GM12878 (cell line): ENCODE measurements around the gene CDH5.

Experiments used
- CBFB ChIP-seq: IDR thresholded peaks from 2 replicates; pipeline ENCODE4 v1.6.1; 2016; ENCODE audit warnings: antibody characterized with exemption, low read depth
- CEBPB ChIP-seq, 2 experiments: fragments of 150-350 bp in 1 of 2; IDR thresholded peaks; 2 replicates each; pipeline ENCODE4 v1.6.1; 2012 to 2014; ENCODE audit warnings: low read depth in 2 of 2, low read length in 2 of 2, borderline replicate concordance in 1 of 2, inconsistent platforms in 1 of 2
- CREB1 ChIP-seq: IDR thresholded peaks from 2 replicates; pipeline ENCODE4 v1.6.1; 2012; ENCODE audit warnings: low read depth, mild to moderate bottlenecking, inconsistent platforms
- ETV6 ChIP-seq, 2 experiments: fragments of 450-650 bp in 1 of 2; IDR thresholded peaks in 1 of 2; conservative IDR thresholded peaks in 1 of 2; 2 replicates each; pipeline ENCODE4 v1.6.1; 2014; ENCODE audit warnings: antibody characterized with exemption in 1 of 2, borderline replicate concordance in 1 of 2, low read depth in 1 of 2, mild to moderate bottlenecking in 1 of 2, moderate library complexity in 1 of 2
- EZH2 ChIP-seq: IDR thresholded peaks from 2 replicates; pipeline ENCODE4 v1.6.1; 2012; ENCODE audit warnings: low read depth, mild to moderate bottlenecking, control low read depth, inconsistent platforms, low read length, borderline replicate concordance; ENCODE audit not compliant: control insufficient read depth
- HCFC1 ChIP-seq: fragments of 150-350 bp; IDR thresholded peaks from 2 replicates; pipeline ENCODE4 v1.6.1; 2014; ENCODE audit warnings: low read length
- IKZF1 ChIP-seq: fragments of 450-650 bp; conservative IDR thresholded peaks from 2 replicates; pipeline ENCODE4 v1.6.1; 2017; ENCODE audit warnings: antibody characterized with exemption, mild to moderate bottlenecking
- IKZF2 ChIP-seq, 2 experiments: fragments of 450-650 bp; IDR thresholded peaks; 2 replicates each; pipeline ENCODE4 v1.6.1; 2017; ENCODE audit warnings: mild to moderate bottlenecking in 2 of 2, moderate library complexity in 2 of 2
- SP1 ChIP-seq: IDR thresholded peaks from one replicate; pipeline ENCODE4 v1.6.1; 2011; ENCODE audit warnings: low read depth, low read length
- TCF7 ChIP-seq: IDR thresholded peaks from 2 replicates; pipeline ENCODE4 v1.6.1; 2014; ENCODE audit warnings: antibody characterized with exemption, borderline replicate concordance
- TF ChIP-seq, protein P1 (sequence below), 3 experiments: IDR thresholded peaks in 2 of 3; conservative IDR thresholded peaks in 1 of 3; 2 replicates each; pipeline ENCODE4 v1.5.1; 2011; ENCODE audit warnings: low read depth in 3 of 3, low read length in 3 of 3, mild to moderate bottlenecking in 3 of 3, control low read depth in 2 of 3, moderate library complexity in 2 of 3, inconsistent platforms in 1 of 3, mixed read lengths in 1 of 3; ENCODE audit not compliant: control insufficient read depth in 2 of 3, insufficient read depth in 1 of 3; ENCODE audit errors: extremely low read depth in 1 of 3
- TF ChIP-seq, protein P2 (sequence below): IDR thresholded peaks from 2 replicates; pipeline ENCODE4 v1.6.1; 2012; ENCODE audit warnings: low read depth, low read length, improper control_type of control experiment
- TF ChIP-seq, protein P3 (sequence below): fragments of 450-650 bp; formaldehyde crosslinking; IDR thresholded peaks from 2 replicates; pipeline ENCODE4 v1.4.0; 2020; ENCODE audit warnings: mild to moderate bottlenecking, moderate library complexity
- TF ChIP-seq, protein P4 (sequence below): fragments of 150-350 bp; IDR thresholded peaks from 2 replicates; pipeline ENCODE4 v1.6.1; 2016; ENCODE audit warnings: low read depth, low read length

DNA sequence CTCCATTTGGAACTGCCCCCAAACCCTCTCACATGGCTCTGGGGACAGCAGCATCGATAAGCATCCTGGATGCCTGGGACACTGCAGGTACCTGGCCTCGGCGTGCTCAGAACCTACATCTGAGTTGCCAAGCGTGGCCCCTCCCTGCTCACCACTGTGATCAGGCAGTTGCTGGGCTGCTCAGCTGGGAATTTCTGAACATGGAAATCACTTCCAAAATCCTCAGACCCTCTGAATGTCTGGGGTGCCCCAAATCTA, 6.3 kb downstream of the CDH5 start:
- no peak for TF ChIP-seq HCFC1
- TF ChIP-seq IKZF1 = no peak
- TF ChIP-seq CREB1 = no peak
- TF ChIP-seq, protein P1, sequence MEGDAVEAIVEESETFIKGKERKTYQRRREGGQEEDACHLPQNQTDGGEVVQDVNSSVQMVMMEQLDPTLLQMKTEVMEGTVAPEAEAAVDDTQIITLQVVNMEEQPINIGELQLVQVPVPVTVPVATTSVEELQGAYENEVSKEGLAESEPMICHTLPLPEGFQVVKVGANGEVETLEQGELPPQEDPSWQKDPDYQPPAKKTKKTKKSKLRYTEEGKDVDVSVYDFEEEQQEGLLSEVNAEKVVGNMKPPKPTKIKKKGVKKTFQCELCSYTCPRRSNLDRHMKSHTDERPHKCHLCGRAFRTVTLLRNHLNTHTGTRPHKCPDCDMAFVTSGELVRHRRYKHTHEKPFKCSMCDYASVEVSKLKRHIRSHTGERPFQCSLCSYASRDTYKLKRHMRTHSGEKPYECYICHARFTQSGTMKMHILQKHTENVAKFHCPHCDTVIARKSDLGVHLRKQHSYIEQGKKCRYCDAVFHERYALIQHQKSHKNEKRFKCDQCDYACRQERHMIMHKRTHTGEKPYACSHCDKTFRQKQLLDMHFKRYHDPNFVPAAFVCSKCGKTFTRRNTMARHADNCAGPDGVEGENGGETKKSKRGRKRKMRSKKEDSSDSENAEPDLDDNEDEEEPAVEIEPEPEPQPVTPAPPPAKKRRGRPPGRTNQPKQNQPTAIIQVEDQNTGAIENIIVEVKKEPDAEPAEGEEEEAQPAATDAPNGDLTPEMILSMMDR (IDR thresholded peaks at IDR 0.05 in 2 of 3, conservative IDR thresholded peaks at IDR 0.05 in 1 of 3; ENCODE audit: control insufficient read depth in 2 of 3, extremely low read depth in 1 of 3, insufficient read depth in 1 of 3, low read depth in 3 of 3, low read length in 3 of 3) = no peak
- TF ChIP-seq ETV6 (conservative IDR thresholded peaks at IDR 0.05 in 1 of 2, IDR thresholded peaks at IDR 0.05 in 1 of 2; ENCODE audit: borderline replicate concordance in 1 of 2, low read depth in 1 of 2) = no peak
- TF ChIP-seq, protein P2, sequence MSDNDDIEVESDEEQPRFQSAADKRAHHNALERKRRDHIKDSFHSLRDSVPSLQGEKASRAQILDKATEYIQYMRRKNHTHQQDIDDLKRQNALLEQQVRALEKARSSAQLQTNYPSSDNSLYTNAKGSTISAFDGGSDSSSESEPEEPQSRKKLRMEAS = no peak
- TF ChIP-seq CEBPB (IDR thresholded peaks at IDR 0.05; ENCODE audit: borderline replicate concordance in 1 of 2, low read depth in 2 of 2, low read length in 2 of 2) = no peak
- no peak for TF ChIP-seq EZH2
- TF ChIP-seq IKZF2 (IDR thresholded peaks at IDR 0.05) = no peak
- TF ChIP-seq, protein P3, sequence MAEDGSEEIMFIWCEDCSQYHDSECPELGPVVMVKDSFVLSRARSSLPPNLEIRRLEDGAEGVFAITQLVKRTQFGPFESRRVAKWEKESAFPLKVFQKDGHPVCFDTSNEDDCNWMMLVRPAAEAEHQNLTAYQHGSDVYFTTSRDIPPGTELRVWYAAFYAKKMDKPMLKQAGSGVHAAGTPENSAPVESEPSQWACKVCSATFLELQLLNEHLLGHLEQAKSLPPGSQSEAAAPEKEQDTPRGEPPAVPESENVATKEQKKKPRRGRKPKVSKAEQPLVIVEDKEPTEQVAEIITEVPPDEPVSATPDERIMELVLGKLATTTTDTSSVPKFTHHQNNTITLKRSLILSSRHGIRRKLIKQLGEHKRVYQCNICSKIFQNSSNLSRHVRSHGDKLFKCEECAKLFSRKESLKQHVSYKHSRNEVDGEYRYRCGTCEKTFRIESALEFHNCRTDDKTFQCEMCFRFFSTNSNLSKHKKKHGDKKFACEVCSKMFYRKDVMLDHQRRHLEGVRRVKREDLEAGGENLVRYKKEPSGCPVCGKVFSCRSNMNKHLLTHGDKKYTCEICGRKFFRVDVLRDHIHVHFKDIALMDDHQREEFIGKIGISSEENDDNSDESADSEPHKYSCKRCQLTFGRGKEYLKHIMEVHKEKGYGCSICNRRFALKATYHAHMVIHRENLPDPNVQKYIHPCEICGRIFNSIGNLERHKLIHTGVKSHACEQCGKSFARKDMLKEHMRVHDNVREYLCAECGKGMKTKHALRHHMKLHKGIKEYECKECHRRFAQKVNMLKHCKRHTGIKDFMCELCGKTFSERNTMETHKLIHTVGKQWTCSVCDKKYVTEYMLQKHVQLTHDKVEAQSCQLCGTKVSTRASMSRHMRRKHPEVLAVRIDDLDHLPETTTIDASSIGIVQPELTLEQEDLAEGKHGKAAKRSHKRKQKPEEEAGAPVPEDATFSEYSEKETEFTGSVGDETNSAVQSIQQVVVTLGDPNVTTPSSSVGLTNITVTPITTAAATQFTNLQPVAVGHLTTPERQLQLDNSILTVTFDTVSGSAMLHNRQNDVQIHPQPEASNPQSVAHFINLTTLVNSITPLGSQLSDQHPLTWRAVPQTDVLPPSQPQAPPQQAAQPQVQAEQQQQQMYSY (CRISPR knock-in tag) = no peak
- no peak for TF ChIP-seq CBFB
- TF ChIP-seq, protein P4, sequence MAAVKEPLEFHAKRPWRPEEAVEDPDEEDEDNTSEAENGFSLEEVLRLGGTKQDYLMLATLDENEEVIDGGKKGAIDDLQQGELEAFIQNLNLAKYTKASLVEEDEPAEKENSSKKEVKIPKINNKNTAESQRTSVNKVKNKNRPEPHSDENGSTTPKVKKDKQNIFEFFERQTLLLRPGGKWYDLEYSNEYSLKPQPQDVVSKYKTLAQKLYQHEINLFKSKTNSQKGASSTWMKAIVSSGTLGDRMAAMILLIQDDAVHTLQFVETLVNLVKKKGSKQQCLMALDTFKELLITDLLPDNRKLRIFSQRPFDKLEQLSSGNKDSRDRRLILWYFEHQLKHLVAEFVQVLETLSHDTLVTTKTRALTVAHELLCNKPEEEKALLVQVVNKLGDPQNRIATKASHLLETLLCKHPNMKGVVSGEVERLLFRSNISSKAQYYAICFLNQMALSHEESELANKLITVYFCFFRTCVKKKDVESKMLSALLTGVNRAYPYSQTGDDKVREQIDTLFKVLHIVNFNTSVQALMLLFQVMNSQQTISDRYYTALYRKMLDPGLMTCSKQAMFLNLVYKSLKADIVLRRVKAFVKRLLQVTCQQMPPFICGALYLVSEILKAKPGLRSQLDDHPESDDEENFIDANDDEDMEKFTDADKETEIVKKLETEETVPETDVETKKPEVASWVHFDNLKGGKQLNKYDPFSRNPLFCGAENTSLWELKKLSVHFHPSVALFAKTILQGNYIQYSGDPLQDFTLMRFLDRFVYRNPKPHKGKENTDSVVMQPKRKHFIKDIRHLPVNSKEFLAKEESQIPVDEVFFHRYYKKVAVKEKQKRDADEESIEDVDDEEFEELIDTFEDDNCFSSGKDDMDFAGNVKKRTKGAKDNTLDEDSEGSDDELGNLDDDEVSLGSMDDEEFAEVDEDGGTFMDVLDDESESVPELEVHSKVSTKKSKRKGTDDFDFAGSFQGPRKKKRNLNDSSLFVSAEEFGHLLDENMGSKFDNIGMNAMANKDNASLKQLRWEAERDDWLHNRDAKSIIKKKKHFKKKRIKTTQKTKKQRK = no peak
- TF ChIP-seq TCF7 = no peak
- no peak for TF ChIP-seq SP1
